COR-L47 (cell line): ENCODE data around the gene MYL12A.
A peak's percentile ranks its signal among the peaks of the same experiment; 100 is the strongest.

Source experiments
- DNase-seq: peaks from one replicate; lab custom pipeline; 2025; lab: John Stamatoyannopoulos, UW

Gene MYL12A

GRCh38 chr18:3283253-3283863, 35.8 kb downstream of the MYL12A start:
- no peak for DNase-seq

- no peak for DNase-seq
Observed at GRCh38 chr18:3283908-3284307, 36.3 kb downstream of the MYL12A start.

- DNase-seq = no peak
Observed at GRCh38 chr18:3284501-3284900, 36.9 kb downstream of the MYL12A start.

- DNase-seq = no peak
Observed at GRCh38 chr18:3286159-3286558, 38.6 kb downstream of the MYL12A start.

GRCh38 chr18:3293196-3293951, 45.8 kb downstream of the MYL12A start:
- no peak for DNase-seq

GRCh38 chr18:3294435-3295080, 47.0 kb downstream of the MYL12A start:
- peak; percentile 35 for DNase-seq

GRCh38 chr18:3297025-3297984, 49.7 kb downstream of the MYL12A start:
- peak; percentile 97 for DNase-seq

GRCh38 chr18:3304832-3305231, 57.2 kb downstream of the MYL12A start:
- no peak for DNase-seq

- DNase-seq = no peak
Observed at GRCh38 chr18:3305354-3305762, 57.8 kb downstream of the MYL12A start.
